Endothelial cell of umbilical vein (primary cell): ENCODE data around the gene TMEM106C. TPM values are rescaled to one million over a fixed set of nuclear protein-coding genes. Genes with fewer than 3 reads are reported as not detected.

ENCODE experiments used
- BruUV-seq: library from RNA; stranded (reverse); fragments of 400-500 nt; replicated peaks from 2 replicates; lab custom pipeline; 2021; lab: Mats Ljungman, UMichigan
- CTCF ChIA-PET: fragments of 300-600, 350-600 bp; sonication (Branson Sonifier 250); formaldehyde crosslinking; loops from one replicate; lab custom pipeline; 2021; ENCODE audit warnings: antibody characterized with exemption, inconsistent platforms; lab: Charles Lee
- POLR2A ChIA-PET: fragments of 300-600, 350-600 bp; sonication (Branson Sonifier 250); formaldehyde crosslinking; loops from one replicate; lab custom pipeline; 2021; ENCODE audit warnings: antibody characterized with exemption, inconsistent platforms; lab: Charles Lee
- DNase-seq: peaks from one replicate; pipeline ENCODE4 v3.0.0-alpha.2; 2011; ENCODE audit warnings: low read depth, low spot score
- FAIRE-seq: peaks from 2 replicates; lab custom pipeline; 2011; peaks lifted over from hg19 to GRCh38; lab: Jason Lieb, UNC
- H2AFZ ChIP-seq: 2 replicates; pipeline ENCODE4 v1.6.0; 2012; ENCODE audit warnings: low read depth, low read length, control low read depth, inconsistent platforms
- H3K27ac ChIP-seq: 2 replicates; pipeline ENCODE4 v1.5.1; 2011; ENCODE audit warnings: low read depth, mild to moderate bottlenecking, control low read depth, low read length, moderate library complexity; ENCODE audit not compliant: insufficient read depth
- H3K27me3 ChIP-seq, 2 experiments: 2 replicates each; pipeline versions ENCODE4 v1.6.0 to v1.6.1; 2011; ENCODE audit warnings: low read length in 2 of 2, mixed read lengths in 1 of 2; ENCODE audit not compliant: control insufficient read depth in 2 of 2, insufficient read depth in 2 of 2
- H3K36me3 ChIP-seq, 2 experiments: 2 replicates in 1 of 2; 3 replicates in 1 of 2; pipeline ENCODE4 v1.5.1; 2011; ENCODE audit warnings: low read length in 2 of 2, mild to moderate bottlenecking in 1 of 2, moderate library complexity in 1 of 2; ENCODE audit not compliant: control insufficient read depth in 2 of 2, insufficient read depth in 2 of 2; ENCODE audit errors: extremely low read depth in 1 of 2
- H3K4me1 ChIP-seq: 3 replicates; pipeline ENCODE4 v1.5.1; 2011; ENCODE audit warnings: mild to moderate bottlenecking, low read length; ENCODE audit not compliant: control insufficient read depth, insufficient read depth; ENCODE audit errors: extremely low read depth
- H3K4me2 ChIP-seq: 2 replicates; pipeline ENCODE4 v1.6.1; 2011; ENCODE audit warnings: low read length, control low read depth, mixed read lengths; ENCODE audit not compliant: insufficient read depth
- H3K4me3 ChIP-seq, 3 experiments: fragments of 200-600 bp in 1 of 3; sonication (generic), shearing (Covaris generic) in 1 of 3; replicated peaks in 1 of 3; 2 replicates each; pipeline ENCODE4 v1.5.1; 2011 to 2016; ENCODE audit warnings: control low read depth in 3 of 3, low read length in 3 of 3, mild to moderate bottlenecking in 2 of 3, inconsistent platforms in 1 of 3, low read depth in 1 of 3, moderate library complexity in 1 of 3; ENCODE audit not compliant: insufficient read depth in 1 of 3
- H3K79me2 ChIP-seq: 2 replicates; pipeline ENCODE4 v1.6.0; 2012; ENCODE audit warnings: low read length, inconsistent platforms; ENCODE audit not compliant: control insufficient read depth, insufficient read depth
- H3K9ac ChIP-seq: replicated peaks from 2 replicates; pipeline ENCODE3; 2011; ENCODE audit warnings: low read length, control low read depth; ENCODE audit not compliant: insufficient read depth; ENCODE audit errors: extremely low read depth
- H3K9me1 ChIP-seq: replicated peaks from 3 replicates; pipeline ENCODE4 v1.6.0; 2011; ENCODE audit warnings: mild to moderate bottlenecking, low read length; ENCODE audit not compliant: control insufficient read depth, insufficient read depth; ENCODE audit errors: extremely low read depth
- H3K9me3 ChIP-seq: replicated peaks from 2 replicates; pipeline ENCODE4 v1.5.1; 2012; ENCODE audit warnings: low read length, inconsistent platforms; ENCODE audit not compliant: control insufficient read depth, insufficient read depth
- H4K20me1 ChIP-seq: replicated peaks from 2 replicates; pipeline ENCODE3; 2011; ENCODE audit warnings: mild to moderate bottlenecking, low read length; ENCODE audit not compliant: control insufficient read depth, insufficient read depth; ENCODE audit errors: extremely low read depth
- FOS ChIP-seq: IDR thresholded peaks from 2 replicates; pipeline ENCODE4 v1.6.1; 2011; ENCODE audit warnings: mild to moderate bottlenecking, low read length, moderate library complexity, borderline replicate concordance; ENCODE audit not compliant: insufficient read depth
- GATA2 ChIP-seq: IDR thresholded peaks from 2 replicates; pipeline ENCODE4 v1.7.0; 2011; ENCODE audit warnings: low read depth, mild to moderate bottlenecking, moderate library complexity, mixed read lengths, low read length; ENCODE audit not compliant: insufficient read length, insufficient read depth
- JUN ChIP-seq: IDR thresholded peaks from 2 replicates; pipeline ENCODE4 v1.6.1; 2011; ENCODE audit warnings: borderline replicate concordance, low read depth; ENCODE audit not compliant: insufficient read length, insufficient read depth
- POLR2A ChIP-seq: IDR thresholded peaks from 2 replicates; pipeline ENCODE4 v1.6.1; 2012; ENCODE audit warnings: low read depth, mild to moderate bottlenecking, control low read depth, low read length
- POLR2AphosphoS5 ChIP-seq: IDR thresholded peaks from 2 replicates; pipeline ENCODE4 v1.6.1; 2012; ENCODE audit warnings: low read depth, mild to moderate bottlenecking, control low read depth, low read length, moderate library complexity; ENCODE audit not compliant: insufficient read depth
- dilution Hi-C: fragments of 300-500 bp; cut with MboI; formaldehyde crosslinking; loops from one replicate; pipeline ENCODE4 v1.15.0; 2019; ENCODE audit warnings: low sequenced_read_pairs; ENCODE audit not compliant: extremely low pct_ligation_motif_present
- intact Hi-C: fragments of 100-400 bp; cut with micrococcal nuclease; formaldehyde crosslinking; loops from one replicate; pipeline ENCODE4 v1.10.0; 2022
- polyA plus RNA-seq, 4 experiments: library from polyadenylated mRNA; depleted of rRNA in 3 of 4; stranded (reverse) in 3 of 4; unstranded in 1 of 4; fragments of >200 nt; gene quantifications; 2 replicates each; pipeline versions ENCODE4 v1.2.1 to v1.2.3, GENCODE V29; 2011 to 2012; ENCODE audit warnings: missing spikeins in 1 of 4
- total RNA-seq: library from RNA; stranded (reverse); gene quantifications from 2 replicates; pipeline ENCODE4 v1.2.3, GENCODE V29; 2021
- TF ChIP-seq, protein P1 (sequence below), 2 donors: IDR thresholded peaks; 1 replicate in 1 of 2; 2 replicates in 1 of 2; pipeline ENCODE4 v1.5.1; 2011; ENCODE audit warnings: low read length in 2 of 2, mild to moderate bottlenecking in 2 of 2, moderate library complexity in 2 of 2, control low read depth in 1 of 2, inconsistent platforms in 1 of 2, low read depth in 1 of 2; ENCODE audit not compliant: insufficient read depth in 1 of 2; ENCODE audit errors: extremely low read depth in 1 of 2
- TF ChIP-seq, protein P2 (sequence below): IDR thresholded peaks from 2 replicates; pipeline ENCODE4 v1.6.1; 2011; ENCODE audit not compliant: insufficient read depth, insufficient read length

Gene TMEM106C
- total and polyA plus RNA-seq, 2 donors (not counting 3 experiments of a cell fraction or from before 2014, with no cell fraction given) = 84.4 to 148 TPM

DNA sequence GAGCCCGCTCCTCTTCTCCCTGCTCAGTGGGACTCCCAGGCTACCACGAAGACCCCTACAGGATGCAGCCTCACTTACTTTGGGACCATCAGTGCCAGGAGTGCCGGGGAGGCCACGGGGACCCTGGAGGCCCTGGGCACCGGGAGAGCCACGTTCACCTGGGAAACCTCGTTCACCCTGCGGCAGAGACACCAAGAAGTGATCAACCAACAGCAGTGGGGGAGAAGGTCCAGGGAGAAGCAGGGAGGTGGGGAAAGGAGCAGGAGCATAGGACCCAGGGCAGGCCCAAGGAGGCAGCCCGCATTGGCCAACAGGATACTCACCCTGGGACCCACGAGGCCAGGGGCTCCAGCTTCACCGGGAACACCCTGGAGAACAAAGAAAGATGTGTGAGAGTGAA lies 19.4 kb downstream of the TMEM106C start:
- Histone ChIP-seq H2AFZ (no peak overlapping the region), H3K4me2 (no peak overlapping the region), H3K9me3 (no peaks in the 10 kb centered on the region), H4K20me1 (no peaks in the 10 kb centered on the region), H3K9me1 (no peaks in the 10 kb centered on the region), H3K27me3 (peaks cover 0 to 2% of the 10 kb centered on the region in 2 experiments), H3K79me2 (no peaks in the 10 kb centered on the region), H3K9ac (no peak overlapping the region), H3K36me3 (no peaks in the 10 kb centered on the region), H3K4me3 (no peak overlapping the region), H3K27ac (no peak overlapping the region), H3K4me1 (no peaks in the 10 kb centered on the region)
- CTCF ChIA-PET = no interaction called here
- POLR2A ChIA-PET = no interaction called here
- intact Hi-C loops = no loop called here
- no TSS peak for BruUV-seq
- DNase-seq (no peak), FAIRE-seq (no peak)
- TF ChIP-seq GATA2 (no peak), POLR2AphosphoS5 (no peak), POLR2A (no peak), FOS (no peak), JUN (no peak)
- TF ChIP-seq, protein P1, sequence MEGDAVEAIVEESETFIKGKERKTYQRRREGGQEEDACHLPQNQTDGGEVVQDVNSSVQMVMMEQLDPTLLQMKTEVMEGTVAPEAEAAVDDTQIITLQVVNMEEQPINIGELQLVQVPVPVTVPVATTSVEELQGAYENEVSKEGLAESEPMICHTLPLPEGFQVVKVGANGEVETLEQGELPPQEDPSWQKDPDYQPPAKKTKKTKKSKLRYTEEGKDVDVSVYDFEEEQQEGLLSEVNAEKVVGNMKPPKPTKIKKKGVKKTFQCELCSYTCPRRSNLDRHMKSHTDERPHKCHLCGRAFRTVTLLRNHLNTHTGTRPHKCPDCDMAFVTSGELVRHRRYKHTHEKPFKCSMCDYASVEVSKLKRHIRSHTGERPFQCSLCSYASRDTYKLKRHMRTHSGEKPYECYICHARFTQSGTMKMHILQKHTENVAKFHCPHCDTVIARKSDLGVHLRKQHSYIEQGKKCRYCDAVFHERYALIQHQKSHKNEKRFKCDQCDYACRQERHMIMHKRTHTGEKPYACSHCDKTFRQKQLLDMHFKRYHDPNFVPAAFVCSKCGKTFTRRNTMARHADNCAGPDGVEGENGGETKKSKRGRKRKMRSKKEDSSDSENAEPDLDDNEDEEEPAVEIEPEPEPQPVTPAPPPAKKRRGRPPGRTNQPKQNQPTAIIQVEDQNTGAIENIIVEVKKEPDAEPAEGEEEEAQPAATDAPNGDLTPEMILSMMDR (IDR thresholded peaks at IDR 0.05; ENCODE audit: extremely low read depth in 1 of 2, insufficient read depth in 1 of 2, low read depth in 1 of 2, low read length in 2 of 2) = no peak
- TF ChIP-seq, protein P2, sequence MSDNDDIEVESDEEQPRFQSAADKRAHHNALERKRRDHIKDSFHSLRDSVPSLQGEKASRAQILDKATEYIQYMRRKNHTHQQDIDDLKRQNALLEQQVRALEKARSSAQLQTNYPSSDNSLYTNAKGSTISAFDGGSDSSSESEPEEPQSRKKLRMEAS = no peak
- dilution Hi-C loops = no loop called here
